ENCODE data around the gene SHLD1.

Gene SHLD1

GRCh38 chr20:5786930-5787795 is 37.0 kb downstream of the SHLD1 start:
- Mint-ChIP-seq H3K27ac (no peak overlapping the region), H3K9me3 (no peaks in the 10 kb centered on the region), H3K4me1 (peaks cover under 1% of the 10 kb centered on the region), H3K27me3 (ENCODE audit: low read depth, poor library complexity) (no peaks in the 10 kb centered on the region), H3K4me3 (no peak overlapping the region), H3K36me3 (ENCODE audit: low read depth) (peaks cover 17% of the 10 kb centered on the region)
- no peak for DNase-seq
- TF ChIP-seq CTCF (IDR thresholded peaks at IDR 0.05) = no peak

- TF ChIP-seq CTCF (IDR thresholded peaks at IDR 0.05) = no peak
- Mint-ChIP-seq H3K9me3 (no peaks in the 10 kb centered on the region), H3K36me3 (ENCODE audit: low read depth) (peaks cover 18% of the 10 kb centered on the region), H3K27ac (no peak overlapping the region), H3K4me1 (no peaks in the 10 kb centered on the region), H3K4me3 (no peak overlapping the region), H3K27me3 (ENCODE audit: low read depth, poor library complexity) (no peaks in the 10 kb centered on the region)
- DNase-seq = no peak
These were observed 37.6 kb downstream of the SHLD1 start for GRCh38 chr20:5787796-5788165.

GRCh38 chr20:5788385-5788895 is 38.2 kb downstream of the SHLD1 start:
- H3K4me1 Mint-ChIP-seq = no peaks in the 10 kb centered on the region
- TF ChIP-seq CTCF (IDR thresholded peaks at IDR 0.05) = peak; percentile 88
- H3K36me3 Mint-ChIP-seq (ENCODE audit: low read depth) = peaks cover 15% of the 10 kb centered on the region
- no peaks in the 10 kb centered on the region for H3K9me3 Mint-ChIP-seq
- no peaks in the 10 kb centered on the region for H3K27me3 Mint-ChIP-seq (ENCODE audit: low read depth, poor library complexity)
- H3K4me3 Mint-ChIP-seq = no peak overlapping the region
- no peak overlapping the region for H3K27ac Mint-ChIP-seq
- peak; percentile 69 for DNase-seq

GRCh38 chr20:5789827-5790226 is 39.6 kb downstream of the SHLD1 start:
- TF ChIP-seq CTCF (IDR thresholded peaks at IDR 0.05) = no peak
- Mint-ChIP-seq H3K4me3 (no peak overlapping the region), H3K9me3 (no peaks in the 10 kb centered on the region), H3K27ac (no peak overlapping the region), H3K4me1 (no peaks in the 10 kb centered on the region), H3K27me3 (ENCODE audit: low read depth, poor library complexity) (no peaks in the 10 kb centered on the region), H3K36me3 (ENCODE audit: low read depth) (peaks cover 17% of the 10 kb centered on the region)
- DNase-seq = no peak

GRCh38 chr20:5793916-5794315 is 43.7 kb downstream of the SHLD1 start:
- no peak for TF ChIP-seq CTCF (IDR thresholded peaks at IDR 0.05)
- no peak for DNase-seq
- no peak overlapping the region for H3K27ac Mint-ChIP-seq

More at GRCh38 chr20:5793916-5794315, 43.7 kb downstream of the SHLD1 start:
- Mint-ChIP-seq H3K27me3 (ENCODE audit: low read depth, poor library complexity) (no peaks in the 10 kb centered on the region), H3K4me1 (no peaks in the 10 kb centered on the region), H3K9me3 (no peaks in the 10 kb centered on the region), H3K36me3 (ENCODE audit: low read depth) (peaks cover 14% of the 10 kb centered on the region), H3K4me3 (no peak overlapping the region)

Data from nephron progenitor cell (in vitro differentiated cells).